ENCODE measurements around the gene NR1D1. TPM values are rescaled to one million over a fixed set of nuclear protein-coding genes. Genes with fewer than 3 reads are reported as not detected.

Gene NR1D1
- total RNA-seq, 2 donors from 2014 or later = 102 to 145 TPM

DNA sequence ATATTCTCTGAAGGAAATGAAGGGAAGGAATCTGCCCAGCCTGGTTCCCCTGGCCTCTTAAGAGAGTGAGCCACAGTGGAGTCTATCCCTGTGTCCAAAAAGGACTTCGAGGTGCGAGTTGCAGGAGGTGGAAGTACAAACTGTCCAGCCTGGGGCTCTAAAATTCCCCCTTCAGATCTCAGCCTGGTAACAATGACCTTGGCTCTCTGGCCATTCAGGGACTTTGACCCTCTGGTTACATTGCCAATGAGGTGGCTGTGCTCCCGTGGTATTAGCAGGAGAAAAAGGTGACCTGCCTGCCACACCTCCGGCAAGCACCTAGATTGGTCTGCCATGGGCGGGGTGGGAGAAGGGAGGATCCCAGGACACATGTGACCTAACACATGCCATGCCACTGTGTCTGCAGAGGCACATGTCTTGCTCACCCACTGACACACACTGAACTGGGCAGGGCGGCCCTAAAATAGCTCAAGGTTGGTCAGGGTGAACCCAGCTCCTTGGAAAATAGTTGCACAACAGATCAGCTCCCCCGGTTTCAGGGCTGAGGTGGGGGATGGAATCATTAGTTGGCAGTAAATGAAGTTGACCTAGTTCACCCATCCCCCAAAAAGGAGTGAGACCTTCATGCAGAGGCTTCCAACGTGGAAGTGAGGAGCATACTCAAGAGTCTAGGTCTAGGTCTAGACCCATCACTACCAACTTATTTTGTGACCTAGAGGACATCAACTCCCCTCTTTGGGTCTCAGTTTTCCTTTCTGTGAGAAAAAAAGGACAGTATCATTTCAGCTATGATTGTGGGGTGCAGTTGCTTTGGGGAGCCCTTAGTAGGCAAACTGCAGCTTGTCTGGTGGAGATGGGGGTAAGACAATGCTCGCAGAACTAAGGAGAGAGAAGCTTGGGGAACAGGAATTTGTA is 2.2 kb downstream of the NR1D1 start:
- H3K9me3 ChIP-seq (ENCODE audit: control insufficient read depth, low read length, poor library complexity, severe bottlenecking) = no peaks in the 10 kb centered on the region
- Mint-ChIP-seq H3K4me3 (peak overlapping the region; percentile 92), H3K27ac (peak overlapping the region; percentile 100), H3K4me1 (peaks cover 76% of the 10 kb centered on the region), H3K36me3 (ENCODE audit: low read depth) (peaks cover 11% of the 10 kb centered on the region), H3K27me3 (no peaks in the 10 kb centered on the region)
- DNase-seq (no peak), ATAC-seq (no peak)

GRCh38 chr17:40097087-40097486 is 3.3 kb downstream of the NR1D1 start:
- ATAC-seq (no peak), DNase-seq (no peak)
- no peaks in the 10 kb centered on the region for H3K27me3 Mint-ChIP-seq
- H3K27ac Mint-ChIP-seq = peak overlapping the region; percentile 100
- peaks cover 11% of the 10 kb centered on the region for H3K36me3 Mint-ChIP-seq (ENCODE audit: low read depth)
- peaks cover 73% of the 10 kb centered on the region for H3K4me1 Mint-ChIP-seq
- no peaks in the 10 kb centered on the region for H3K9me3 ChIP-seq (ENCODE audit: control insufficient read depth, low read length, poor library complexity, severe bottlenecking)
- H3K4me3 Mint-ChIP-seq = peak overlapping the region; percentile 92

DNA sequence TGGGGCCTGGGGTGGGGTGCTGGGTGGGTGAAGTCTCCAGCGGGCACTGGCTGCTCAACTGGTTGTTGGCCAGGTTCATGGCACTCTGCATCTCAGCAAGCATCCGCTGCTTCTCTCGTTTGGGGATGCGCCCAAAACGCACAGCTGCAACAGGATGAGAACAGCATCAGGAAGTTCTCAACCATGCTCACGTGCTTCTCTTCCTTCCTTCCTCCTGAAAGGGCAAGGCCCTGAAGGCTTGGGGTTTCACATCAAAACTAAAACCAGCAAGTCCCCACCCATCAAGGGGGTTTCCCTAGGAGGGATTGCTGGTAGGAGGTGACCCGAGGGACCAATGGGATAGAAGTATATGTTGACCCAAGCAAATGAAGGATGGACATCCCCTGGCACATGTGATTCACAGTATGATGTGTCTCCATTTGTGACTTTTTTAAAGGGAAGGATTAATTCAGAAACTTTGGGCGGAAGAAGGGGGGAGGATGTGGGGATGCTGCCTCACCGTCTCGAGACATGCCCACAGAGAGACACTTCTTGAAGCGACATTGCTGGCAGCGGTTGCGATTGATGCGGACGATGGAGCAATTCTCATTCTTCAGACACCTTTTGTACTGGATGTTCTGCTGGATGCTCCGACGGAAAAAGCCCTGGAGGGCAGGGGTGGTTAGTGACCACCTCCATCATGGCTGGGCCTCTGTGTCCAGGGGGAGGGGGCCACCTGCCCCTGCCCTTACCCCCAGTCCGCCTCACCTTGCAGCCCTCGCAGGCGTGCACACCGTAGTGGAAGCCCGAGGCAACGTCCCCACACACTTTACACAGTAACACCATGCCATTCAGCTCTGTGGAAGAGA is 4.2 kb downstream of the NR1D1 start:
- Mint-ChIP-seq H3K36me3 (ENCODE audit: low read depth) (peaks cover 11% of the 10 kb centered on the region), H3K27me3 (no peaks in the 10 kb centered on the region), H3K4me3 (peak overlapping the region; percentile 92), H3K27ac (peak overlapping the region; percentile 100), H3K4me1 (peaks cover 68% of the 10 kb centered on the region)
- H3K9me3 ChIP-seq (ENCODE audit: control insufficient read depth, low read length, poor library complexity, severe bottlenecking) = no peaks in the 10 kb centered on the region
- ATAC-seq (peak; percentile 71), DNase-seq (peak; percentile 61 to 75 (median 69))

DNA sequence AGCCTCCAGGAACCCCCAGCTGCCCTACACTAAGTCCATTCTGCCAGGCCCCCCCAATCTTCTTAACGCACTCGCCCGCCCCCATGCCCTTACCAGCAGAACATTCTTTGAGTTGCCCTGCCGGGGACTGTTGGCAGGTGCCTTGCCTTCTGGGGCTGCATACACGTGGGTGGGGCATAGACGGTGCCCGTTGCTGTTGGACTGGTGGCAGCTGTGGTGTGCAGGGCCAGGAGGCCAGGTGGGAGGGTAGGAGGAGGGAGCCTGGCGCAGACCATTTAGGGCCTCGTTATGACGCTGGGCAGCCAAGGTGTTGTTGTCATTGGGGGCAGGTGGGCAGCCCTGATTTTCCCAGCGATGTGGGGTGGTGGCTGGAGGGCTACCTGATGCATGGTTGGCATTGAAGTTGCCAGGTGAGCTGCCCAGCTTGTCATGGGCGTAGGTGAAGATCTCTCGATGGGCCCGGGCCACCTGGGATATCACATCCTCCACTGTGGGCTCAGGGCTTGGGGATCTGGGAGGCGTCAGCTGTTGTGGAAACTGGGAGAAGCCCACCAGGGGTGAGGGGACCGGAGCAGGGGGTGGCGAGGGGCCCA is 4.9 kb downstream of the NR1D1 start:
- Mint-ChIP-seq H3K4me1 (peaks cover 61% of the 10 kb centered on the region), H3K36me3 (ENCODE audit: low read depth) (peaks cover 12% of the 10 kb centered on the region), H3K27me3 (no peaks in the 10 kb centered on the region), H3K4me3 (peak overlapping the region; percentile 92), H3K27ac (peak overlapping the region; percentile 100)
- ATAC-seq (no peak), DNase-seq (no peak)
- no peaks in the 10 kb centered on the region for H3K9me3 ChIP-seq (ENCODE audit: control insufficient read depth, low read length, poor library complexity, severe bottlenecking)

GRCh38 chr17:40094874-40095273 is 5.5 kb downstream of the NR1D1 start:
- Mint-ChIP-seq H3K27ac (peak overlapping the region; percentile 100), H3K4me3 (peak overlapping the region; percentile 92), H3K27me3 (no peaks in the 10 kb centered on the region), H3K36me3 (ENCODE audit: low read depth) (peaks cover 14% of the 10 kb centered on the region), H3K4me1 (peaks cover 58% of the 10 kb centered on the region)
- no peaks in the 10 kb centered on the region for H3K9me3 ChIP-seq (ENCODE audit: control insufficient read depth, low read length, poor library complexity, severe bottlenecking)
- DNase-seq = no peak
- ATAC-seq = no peak

GRCh38 chr17:40093580-40094201 is 6.7 kb downstream of the NR1D1 start:
- Mint-ChIP-seq H3K36me3 (ENCODE audit: low read depth) (peaks cover 13% of the 10 kb centered on the region), H3K27me3 (no peaks in the 10 kb centered on the region), H3K27ac (peak overlapping the region; percentile 100), H3K4me1 (peaks cover 54% of the 10 kb centered on the region), H3K4me3 (peak overlapping the region; percentile 7)
- ATAC-seq (no peak), DNase-seq (no peak)
- H3K9me3 ChIP-seq (ENCODE audit: control insufficient read depth, low read length, poor library complexity, severe bottlenecking) = no peaks in the 10 kb centered on the region

DNA sequence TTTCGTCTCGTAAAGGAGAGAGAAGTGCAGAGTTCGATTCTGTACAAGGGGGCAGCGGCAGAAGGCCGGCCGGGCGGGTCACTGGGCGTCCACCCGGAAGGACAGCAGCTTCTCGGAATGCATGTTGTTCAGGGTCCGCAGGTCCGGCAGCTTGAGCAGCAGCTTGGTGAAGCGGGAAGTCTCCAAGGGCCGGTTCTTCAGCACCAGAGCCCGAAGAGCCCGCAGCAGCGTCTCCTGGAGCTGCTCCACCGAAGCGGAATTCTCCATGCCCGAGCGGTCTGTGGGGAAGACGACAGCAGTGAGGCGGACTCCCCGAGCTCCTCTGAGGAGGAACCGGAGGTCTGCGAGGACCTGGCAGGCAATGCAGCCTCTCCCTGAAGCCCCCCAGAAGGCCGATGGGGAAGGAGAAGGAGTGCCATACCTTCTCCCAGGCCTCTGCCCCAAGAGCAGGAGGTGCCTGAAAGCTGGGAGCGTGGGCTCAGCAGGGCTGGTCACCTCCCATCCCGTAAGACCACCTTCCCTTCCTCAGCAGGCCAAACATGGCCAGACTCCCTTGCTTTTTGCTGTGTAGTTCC is 7.3 kb downstream of the NR1D1 start:
- Mint-ChIP-seq H3K27me3 (no peaks in the 10 kb centered on the region), H3K4me3 (peak overlapping the region; percentile 2), H3K4me1 (peaks cover 50% of the 10 kb centered on the region), H3K36me3 (ENCODE audit: low read depth) (peaks cover 15% of the 10 kb centered on the region), H3K27ac (peak overlapping the region; percentile 100)
- no peaks in the 10 kb centered on the region for H3K9me3 ChIP-seq (ENCODE audit: control insufficient read depth, low read length, poor library complexity, severe bottlenecking)
- ATAC-seq (no peak), DNase-seq (no peak)

DNA sequence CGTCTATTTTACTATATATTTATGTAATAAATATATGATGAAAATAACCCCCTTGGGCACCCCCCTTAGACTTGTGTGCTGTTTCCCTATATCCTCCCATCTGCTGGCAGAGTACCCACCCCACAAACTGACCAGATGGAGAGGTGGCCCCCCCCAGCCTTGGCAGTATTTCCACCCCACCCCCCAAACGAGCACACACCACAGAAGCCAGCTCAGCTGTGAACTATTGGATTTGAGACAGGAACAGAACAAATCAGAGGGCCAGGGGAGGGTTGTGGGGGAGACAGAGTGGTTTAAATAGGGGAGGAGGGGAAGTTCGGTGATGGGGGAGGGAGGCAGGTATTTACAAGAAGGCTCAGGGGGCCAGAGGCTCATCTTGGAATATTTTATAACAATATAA is 7.8 kb downstream of the NR1D1 start:
- H3K9me3 ChIP-seq (ENCODE audit: control insufficient read depth, low read length, poor library complexity, severe bottlenecking) = no peaks in the 10 kb centered on the region
- Mint-ChIP-seq H3K4me3 (peak overlapping the region; percentile 71), H3K27me3 (no peaks in the 10 kb centered on the region), H3K4me1 (peaks cover 46% of the 10 kb centered on the region), H3K36me3 (ENCODE audit: low read depth) (peaks cover 15% of the 10 kb centered on the region), H3K27ac (peak overlapping the region; percentile 100)
- ATAC-seq (no peak), DNase-seq (no peak)

DNA sequence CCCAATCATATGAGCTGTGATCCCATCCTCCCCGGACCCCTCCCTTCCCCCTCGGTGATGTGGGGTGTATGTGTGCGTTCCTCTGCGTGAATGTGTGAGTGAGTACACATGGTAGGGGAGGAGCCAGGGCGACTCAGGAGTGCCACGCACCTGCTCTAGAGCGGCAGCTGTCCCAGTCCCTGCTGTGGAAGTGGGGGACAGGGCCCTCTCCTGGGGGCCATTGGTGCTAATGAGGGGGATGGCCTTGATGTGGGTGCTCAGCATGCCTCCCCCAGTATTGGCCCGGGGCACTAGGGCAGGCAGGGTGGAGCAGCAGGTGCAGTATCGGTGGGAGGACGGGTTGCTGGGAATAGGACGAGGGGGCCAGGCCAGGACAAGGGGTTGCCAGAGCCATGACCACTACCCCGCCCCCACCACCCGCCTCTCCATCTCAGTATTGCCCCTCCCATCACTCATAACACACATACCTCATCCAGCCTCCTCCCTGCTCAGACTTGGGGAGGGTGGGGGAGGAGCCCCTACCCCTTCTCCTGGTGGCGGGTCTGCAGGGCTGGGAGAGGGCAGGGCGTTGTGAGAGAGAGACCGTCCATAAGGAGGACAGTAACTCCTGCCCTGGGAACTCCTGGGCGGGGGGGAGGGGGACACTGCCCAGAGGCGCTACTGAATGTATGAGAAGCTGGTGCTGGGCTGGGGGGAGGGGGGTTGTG is 8.5 kb downstream of the NR1D1 start:
- ATAC-seq (no peak), DNase-seq (no peak)
- Mint-ChIP-seq H3K36me3 (ENCODE audit: low read depth) (peaks cover 21% of the 10 kb centered on the region), H3K27ac (peak overlapping the region; percentile 71), H3K4me1 (peaks cover 44% of the 10 kb centered on the region), H3K27me3 (no peaks in the 10 kb centered on the region), H3K4me3 (peak overlapping the region; percentile 71)
- no peaks in the 10 kb centered on the region for H3K9me3 ChIP-seq (ENCODE audit: control insufficient read depth, low read length, poor library complexity, severe bottlenecking)

DNA sequence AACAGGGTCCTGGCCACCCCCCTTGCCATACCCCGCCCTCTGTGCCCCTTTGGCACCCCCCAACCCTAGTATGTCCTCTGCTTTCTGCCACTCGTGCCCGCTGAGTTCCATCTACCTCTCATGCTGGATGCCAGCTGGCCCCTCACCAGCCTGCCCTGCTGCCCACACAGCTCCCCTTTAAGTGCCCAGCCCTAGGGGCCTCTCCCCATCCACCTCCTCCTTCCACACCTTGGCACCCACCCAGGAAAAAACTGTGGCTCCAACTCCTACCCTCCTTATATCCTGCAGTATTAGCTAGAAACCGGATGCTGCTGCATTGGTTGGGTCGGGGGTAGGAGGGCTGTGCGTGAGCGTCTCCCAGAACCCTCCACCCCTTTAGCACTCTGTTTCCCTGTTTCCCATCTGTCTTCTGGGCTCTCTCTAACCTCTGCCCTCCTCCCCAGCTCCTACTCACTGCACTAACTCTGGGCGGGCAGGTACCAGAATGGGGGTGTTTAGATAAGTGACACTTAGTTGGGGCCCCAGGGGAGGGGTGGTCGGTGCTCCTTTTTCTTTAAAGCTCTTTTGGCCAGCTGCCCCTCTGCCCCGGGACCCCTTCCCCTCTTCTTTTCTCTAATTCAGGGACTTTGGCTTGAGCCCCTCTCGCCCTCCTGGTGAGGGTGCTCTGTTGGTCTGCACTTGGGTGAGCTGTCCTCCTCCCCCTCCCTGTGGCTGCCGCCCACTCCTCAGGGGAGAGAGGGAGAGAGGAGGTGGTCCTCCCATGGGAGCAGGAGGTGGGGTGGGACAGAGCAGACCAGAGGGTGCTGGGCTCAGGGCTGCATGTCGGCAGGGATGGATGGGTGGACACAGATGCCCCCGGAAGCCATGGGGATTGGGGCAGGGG is 9.9 kb downstream of the NR1D1 start:
- Mint-ChIP-seq H3K27me3 (no peaks in the 10 kb centered on the region), H3K4me3 (no peak overlapping the region), H3K4me1 (peaks cover 35% of the 10 kb centered on the region), H3K36me3 (ENCODE audit: low read depth) (peaks cover 20% of the 10 kb centered on the region), H3K27ac (peak overlapping the region; percentile 1)
- ATAC-seq (no peak), DNase-seq (no peak)
- no peaks in the 10 kb centered on the region for H3K9me3 ChIP-seq (ENCODE audit: control insufficient read depth, low read length, poor library complexity, severe bottlenecking)

- Mint-ChIP-seq H3K27ac (peak overlapping the region; percentile 1), H3K4me3 (no peak overlapping the region), H3K4me1 (peaks cover 29% of the 10 kb centered on the region), H3K27me3 (no peaks in the 10 kb centered on the region), H3K36me3 (ENCODE audit: low read depth) (peaks cover 22% of the 10 kb centered on the region)
- ATAC-seq (no peak), DNase-seq (no peak)
- H3K9me3 ChIP-seq (ENCODE audit: control insufficient read depth, low read length, poor library complexity, severe bottlenecking) = no peaks in the 10 kb centered on the region
These were observed 11.1 kb downstream of the NR1D1 start for GRCh38 chr17:40089077-40089895.
